ENCODE results near the gene CCDC117.
"Not testable (repeated sequence)": the region's sequence is repeated elsewhere in the genome, so short reads cannot be mapped to it uniquely, and the experiment has no call there.

The CCDC117 gene

GRCh38 chr22:28817064-28817463, 44.6 kb downstream of the CCDC117 start:
- H3K27ac ChIP-seq (ENCODE audit: insufficient read depth, low read length, poor library complexity, severe bottlenecking) = no peak overlapping the region
- no peak overlapping the region for H3K4me3 ChIP-seq (ENCODE audit: insufficient read depth, low read depth, low read length, poor library complexity, severe bottlenecking)
- H3K27me3 ChIP-seq (replicated peaks; ENCODE audit: control insufficient read depth, insufficient read depth, low read length, poor library complexity, severe bottlenecking) = no peaks in the 10 kb centered on the region
- H3K9me3 ChIP-seq (ENCODE audit: control insufficient read depth, low read length) = no peaks in the 10 kb centered on the region
- DNase-seq = no peak
- H3K4me1 ChIP-seq (ENCODE audit: control insufficient read depth, insufficient read depth, low read length, poor library complexity, severe bottlenecking) = peaks cover 40% of the 10 kb centered on the region
- H3K36me3 ChIP-seq (ENCODE audit: control insufficient read depth, insufficient read depth, low read length) = no peaks in the 10 kb centered on the region

GRCh38 chr22:28817919-28818859, 45.7 kb downstream of the CCDC117 start:
- H3K27ac ChIP-seq (ENCODE audit: insufficient read depth, low read length, poor library complexity, severe bottlenecking) = no peak overlapping the region
- H3K4me3 ChIP-seq (ENCODE audit: insufficient read depth, low read depth, low read length, poor library complexity, severe bottlenecking) = no peak overlapping the region
- no peaks in the 10 kb centered on the region for H3K9me3 ChIP-seq (ENCODE audit: control insufficient read depth, low read length)
- peaks cover 43% of the 10 kb centered on the region for H3K4me1 ChIP-seq (ENCODE audit: control insufficient read depth, insufficient read depth, low read length, poor library complexity, severe bottlenecking)
- H3K36me3 ChIP-seq (ENCODE audit: control insufficient read depth, insufficient read depth, low read length) = no peaks in the 10 kb centered on the region
- no peaks in the 10 kb centered on the region for H3K27me3 ChIP-seq (replicated peaks; ENCODE audit: control insufficient read depth, insufficient read depth, low read length, poor library complexity, severe bottlenecking)
- DNase-seq = no peak

GRCh38 chr22:28819253-28820096, 47.0 kb downstream of the CCDC117 start:
- Histone ChIP-seq H3K36me3 (ENCODE audit: control insufficient read depth, insufficient read depth, low read length) (no peaks in the 10 kb centered on the region), H3K4me1 (ENCODE audit: control insufficient read depth, insufficient read depth, low read length, poor library complexity, severe bottlenecking) (peaks cover 45% of the 10 kb centered on the region), H3K4me3 (ENCODE audit: insufficient read depth, low read depth, low read length, poor library complexity, severe bottlenecking) (no peak overlapping the region), H3K27ac (ENCODE audit: insufficient read depth, low read length, poor library complexity, severe bottlenecking) (no peak overlapping the region), H3K27me3 (replicated peaks; ENCODE audit: control insufficient read depth, insufficient read depth, low read length, poor library complexity, severe bottlenecking) (no peaks in the 10 kb centered on the region), H3K9me3 (ENCODE audit: control insufficient read depth, low read length) (no peaks in the 10 kb centered on the region)
- no peak for DNase-seq

GRCh38 chr22:28820885-28821284, 48.4 kb downstream of the CCDC117 start:
- H3K27ac ChIP-seq (ENCODE audit: insufficient read depth, low read length, poor library complexity, severe bottlenecking) = no peak overlapping the region
- H3K9me3 ChIP-seq (ENCODE audit: control insufficient read depth, low read length) = no peaks in the 10 kb centered on the region
- no peak for DNase-seq
- peaks cover 45% of the 10 kb centered on the region for H3K4me1 ChIP-seq (ENCODE audit: control insufficient read depth, insufficient read depth, low read length, poor library complexity, severe bottlenecking)
- no peaks in the 10 kb centered on the region for H3K36me3 ChIP-seq (ENCODE audit: control insufficient read depth, insufficient read depth, low read length)
- H3K27me3 ChIP-seq (replicated peaks; ENCODE audit: control insufficient read depth, insufficient read depth, low read length, poor library complexity, severe bottlenecking) = no peaks in the 10 kb centered on the region
- H3K4me3 ChIP-seq (ENCODE audit: insufficient read depth, low read depth, low read length, poor library complexity, severe bottlenecking) = no peak overlapping the region

- Histone ChIP-seq H3K4me3 (ENCODE audit: insufficient read depth, low read depth, low read length, poor library complexity, severe bottlenecking) (no peak overlapping the region), H3K27ac (ENCODE audit: insufficient read depth, low read length, poor library complexity, severe bottlenecking) (no peak overlapping the region), H3K36me3 (ENCODE audit: control insufficient read depth, insufficient read depth, low read length) (no peaks in the 10 kb centered on the region), H3K27me3 (replicated peaks; ENCODE audit: control insufficient read depth, insufficient read depth, low read length, poor library complexity, severe bottlenecking) (no peaks in the 10 kb centered on the region), H3K4me1 (ENCODE audit: control insufficient read depth, insufficient read depth, low read length, poor library complexity, severe bottlenecking) (peaks cover 45% of the 10 kb centered on the region), H3K9me3 (ENCODE audit: control insufficient read depth, low read length) (no peaks in the 10 kb centered on the region)
- DNase-seq = no peak
Observed at GRCh38 chr22:28821452-28821851, 49.0 kb downstream of the CCDC117 start.

- H3K4me1 ChIP-seq (ENCODE audit: control insufficient read depth, insufficient read depth, low read length, poor library complexity, severe bottlenecking) = peaks cover 45% of the 10 kb centered on the region
- no peaks in the 10 kb centered on the region for H3K36me3 ChIP-seq (ENCODE audit: control insufficient read depth, insufficient read depth, low read length)
- H3K9me3 ChIP-seq (ENCODE audit: control insufficient read depth, low read length) = no peaks in the 10 kb centered on the region
- DNase-seq = no peak
- no peaks in the 10 kb centered on the region for H3K27me3 ChIP-seq (replicated peaks; ENCODE audit: control insufficient read depth, insufficient read depth, low read length, poor library complexity, severe bottlenecking)
- H3K27ac ChIP-seq (ENCODE audit: insufficient read depth, low read length, poor library complexity, severe bottlenecking) = peak overlapping the region; percentile 58
- no peak overlapping the region for H3K4me3 ChIP-seq (ENCODE audit: insufficient read depth, low read depth, low read length, poor library complexity, severe bottlenecking)
Observed at GRCh38 chr22:28822930-28823551, 50.5 kb downstream of the CCDC117 start.

GRCh38 chr22:28824455-28824854, 52.0 kb downstream of the CCDC117 start:
- not testable (repeated sequence) for H3K36me3 ChIP-seq (ENCODE audit: control insufficient read depth, insufficient read depth, low read length); H3K27me3 ChIP-seq (replicated peaks; ENCODE audit: control insufficient read depth, insufficient read depth, low read length, poor library complexity, severe bottlenecking); H3K4me3 ChIP-seq (ENCODE audit: insufficient read depth, low read depth, low read length, poor library complexity, severe bottlenecking); H3K9me3 ChIP-seq (ENCODE audit: control insufficient read depth, low read length); DNase-seq; H3K27ac ChIP-seq (ENCODE audit: insufficient read depth, low read length, poor library complexity, severe bottlenecking)
- H3K4me1 ChIP-seq (ENCODE audit: control insufficient read depth, insufficient read depth, low read length, poor library complexity, severe bottlenecking) = peaks cover 40% of the 10 kb centered on the region

GRCh38 chr22:28826430-28826829, 53.9 kb downstream of the CCDC117 start:
- not testable (repeated sequence) for H3K9me3 ChIP-seq (ENCODE audit: control insufficient read depth, low read length); DNase-seq; H3K27ac ChIP-seq (ENCODE audit: insufficient read depth, low read length, poor library complexity, severe bottlenecking); H3K27me3 ChIP-seq (replicated peaks; ENCODE audit: control insufficient read depth, insufficient read depth, low read length, poor library complexity, severe bottlenecking); H3K36me3 ChIP-seq (ENCODE audit: control insufficient read depth, insufficient read depth, low read length); H3K4me3 ChIP-seq (ENCODE audit: insufficient read depth, low read depth, low read length, poor library complexity, severe bottlenecking)
- H3K4me1 ChIP-seq (ENCODE audit: control insufficient read depth, insufficient read depth, low read length, poor library complexity, severe bottlenecking) = peaks cover 32% of the 10 kb centered on the region

- DNase-seq = no peak
- H3K4me1 ChIP-seq (ENCODE audit: control insufficient read depth, insufficient read depth, low read length, poor library complexity, severe bottlenecking) = peaks cover 27% of the 10 kb centered on the region
- H3K27me3 ChIP-seq (replicated peaks; ENCODE audit: control insufficient read depth, insufficient read depth, low read length, poor library complexity, severe bottlenecking) = no peaks in the 10 kb centered on the region
- H3K27ac ChIP-seq (ENCODE audit: insufficient read depth, low read length, poor library complexity, severe bottlenecking) = no peak overlapping the region
- H3K9me3 ChIP-seq (ENCODE audit: control insufficient read depth, low read length) = no peaks in the 10 kb centered on the region
- H3K36me3 ChIP-seq (ENCODE audit: control insufficient read depth, insufficient read depth, low read length) = no peaks in the 10 kb centered on the region
- H3K4me3 ChIP-seq (ENCODE audit: insufficient read depth, low read depth, low read length, poor library complexity, severe bottlenecking) = no peak overlapping the region
Observed at GRCh38 chr22:28826921-28827320, 54.4 kb downstream of the CCDC117 start.
